Neural cell (in vitro differentiated cells): Measurements from ENCODE around the gene PTPRD. TPM values are rescaled to one million over a fixed set of nuclear protein-coding genes. Genes with fewer than 3 reads are reported as not detected.

Experiments used
- H2AFZ ChIP-seq: fragments of 200-600, 300-800 bp; sonication (generic), shearing (Covaris generic); 2 replicates; pipeline ENCODE4 v1.6.0; 2014; ENCODE audit warnings: low read depth, mild to moderate bottlenecking, antibody characterized with exemption, low read length, moderate library complexity
- H3F3A ChIP-seq: fragments of 200-600 bp; shearing (Covaris generic); 2 replicates; pipeline ENCODE4 v1.6.1; 2016; ENCODE audit warnings: mild to moderate bottlenecking, moderate library complexity, mixed read lengths, antibody characterized with exemption, low read length; ENCODE audit not compliant: insufficient read depth, poor library complexity, severe bottlenecking
- H3K27ac ChIP-seq: fragments of 200-600, 300-800 bp; sonication (generic), shearing (Covaris generic); 2 replicates; pipeline ENCODE4 v1.5.1; 2014; ENCODE audit warnings: mild to moderate bottlenecking, low read length, moderate library complexity
- H3K27me3 ChIP-seq: fragments of 300-800, 200-600 bp; sonication (generic), shearing (Covaris generic); 2 replicates; pipeline ENCODE4 v1.6.0; 2014; ENCODE audit warnings: mild to moderate bottlenecking, low read depth, low read length, moderate library complexity; ENCODE audit not compliant: insufficient read depth
- H3K36me3 ChIP-seq: fragments of 300-800, 200-600 bp; sonication (generic), shearing (Covaris generic); 2 replicates; pipeline ENCODE4 v1.5.1; 2014; ENCODE audit warnings: mild to moderate bottlenecking, antibody characterized with exemption, low read length, moderate library complexity; ENCODE audit not compliant: insufficient read depth
- H3K4me2 ChIP-seq: fragments of 300-800, 200-600 bp; sonication (generic), shearing (Covaris generic); 2 replicates; pipeline ENCODE4 v1.6.0; 2014; ENCODE audit warnings: mild to moderate bottlenecking, low read length
- H3K4me3 ChIP-seq: fragments of 300-800, 200-600 bp; sonication (generic), shearing (Covaris generic); 2 replicates; pipeline ENCODE4 v1.5.1; 2014; ENCODE audit warnings: mild to moderate bottlenecking, low read length, moderate library complexity
- H3K79me2 ChIP-seq: fragments of 200-600 bp; shearing (Covaris generic); replicated peaks from 2 replicates; pipeline ENCODE4 v1.6.0; 2014; ENCODE audit warnings: mild to moderate bottlenecking, low read length, moderate library complexity; ENCODE audit not compliant: insufficient read depth
- H3K9ac ChIP-seq: fragments of 300-800, 200-600 bp; sonication (generic), shearing (Covaris generic); 2 replicates; pipeline ENCODE4 v1.6.1; 2016; ENCODE audit warnings: mild to moderate bottlenecking, low read length, mixed read lengths
- H3K9me2 ChIP-seq: fragments of 200-600 bp; shearing (Covaris generic); 2 replicates; pipeline ENCODE4 v1.6.1; 2016; ENCODE audit warnings: mild to moderate bottlenecking, low read length, mixed read lengths; ENCODE audit not compliant: insufficient read depth
- H3K9me3 ChIP-seq: fragments of 200-600, 300-800 bp; sonication (generic), shearing (Covaris generic); 2 replicates; pipeline ENCODE4 v1.6.1; 2016; ENCODE audit warnings: mild to moderate bottlenecking, mixed run types, low read length, moderate library complexity, mixed read lengths
- H4K20me1 ChIP-seq: fragments of 200-600 bp; shearing (Covaris generic); 2 replicates; pipeline ENCODE4 v1.6.1; 2016; ENCODE audit warnings: mild to moderate bottlenecking, mixed run types; ENCODE audit not compliant: insufficient read depth
- EP300 ChIP-seq: fragments of 450-650 bp; conservative IDR thresholded peaks from 2 replicates; pipeline ENCODE4 v1.6.1; 2014; ENCODE audit warnings: antibody characterized with exemption, mild to moderate bottlenecking, moderate library complexity; ENCODE audit not compliant: poor library complexity, severe bottlenecking
- EZH2 ChIP-seq: fragments of 200-600, 300-800 bp; shearing (Covaris generic), sonication (generic); IDR thresholded peaks from 2 replicates; pipeline ENCODE4 v1.6.1; 2014; ENCODE audit warnings: antibody characterized with exemption, low read length, borderline replicate concordance, mild to moderate bottlenecking; ENCODE audit not compliant: insufficient read depth, poor library complexity, severe bottlenecking
- RAD21 ChIP-seq: fragments of 450-650 bp; conservative IDR thresholded peaks from 2 replicates; pipeline ENCODE4 v1.6.1; 2014; ENCODE audit warnings: antibody characterized with exemption, mild to moderate bottlenecking, moderate library complexity
- SMC3 ChIP-seq: fragments of 450-650 bp; conservative IDR thresholded peaks from 2 replicates; pipeline ENCODE4 v1.6.1; 2014; ENCODE audit warnings: antibody characterized with exemption, mild to moderate bottlenecking, moderate library complexity; ENCODE audit not compliant: poor library complexity
- TAF1 ChIP-seq: IDR thresholded peaks from 2 replicates; pipeline ENCODE4 v1.6.1; 2012; ENCODE audit warnings: low read depth
- polyA plus RNA-seq: library from polyadenylated mRNA; depleted of rRNA; stranded (reverse); fragments of >200 nt; gene quantifications from 2 replicates; pipeline ENCODE4 v1.2.3, GENCODE V29; 2014
- TF ChIP-seq, protein P1 (sequence below): IDR thresholded peaks from 2 replicates; pipeline ENCODE4 v1.6.1; 2012; ENCODE audit warnings: borderline replicate concordance
- TF ChIP-seq, protein P2 (sequence below): fragments of 450-650 bp; IDR thresholded peaks from 2 replicates; pipeline ENCODE4 v1.5.1; 2014; ENCODE audit warnings: antibody characterized with exemption, mild to moderate bottlenecking, moderate library complexity; ENCODE audit not compliant: poor library complexity, severe bottlenecking

PTPRD gene
- polyA plus RNA-seq, 1 donor from 2014 or later, result 143 TPM

- Histone ChIP-seq H3K9ac (no peak overlapping the region), H3K9me2 (no peaks in the 10 kb centered on the region), H3K4me2 (no peak overlapping the region), H3K36me3 (no peaks in the 10 kb centered on the region), H3F3A (no peaks in the 10 kb centered on the region), H4K20me1 (no peaks in the 10 kb centered on the region), H3K27ac (no peak overlapping the region), H3K4me3 (no peak overlapping the region), H3K79me2 (no peaks in the 10 kb centered on the region), H3K27me3 (no peaks in the 10 kb centered on the region), H2AFZ (no peak overlapping the region), H3K9me3 (no peaks in the 10 kb centered on the region)
- TF ChIP-seq, protein P1, sequence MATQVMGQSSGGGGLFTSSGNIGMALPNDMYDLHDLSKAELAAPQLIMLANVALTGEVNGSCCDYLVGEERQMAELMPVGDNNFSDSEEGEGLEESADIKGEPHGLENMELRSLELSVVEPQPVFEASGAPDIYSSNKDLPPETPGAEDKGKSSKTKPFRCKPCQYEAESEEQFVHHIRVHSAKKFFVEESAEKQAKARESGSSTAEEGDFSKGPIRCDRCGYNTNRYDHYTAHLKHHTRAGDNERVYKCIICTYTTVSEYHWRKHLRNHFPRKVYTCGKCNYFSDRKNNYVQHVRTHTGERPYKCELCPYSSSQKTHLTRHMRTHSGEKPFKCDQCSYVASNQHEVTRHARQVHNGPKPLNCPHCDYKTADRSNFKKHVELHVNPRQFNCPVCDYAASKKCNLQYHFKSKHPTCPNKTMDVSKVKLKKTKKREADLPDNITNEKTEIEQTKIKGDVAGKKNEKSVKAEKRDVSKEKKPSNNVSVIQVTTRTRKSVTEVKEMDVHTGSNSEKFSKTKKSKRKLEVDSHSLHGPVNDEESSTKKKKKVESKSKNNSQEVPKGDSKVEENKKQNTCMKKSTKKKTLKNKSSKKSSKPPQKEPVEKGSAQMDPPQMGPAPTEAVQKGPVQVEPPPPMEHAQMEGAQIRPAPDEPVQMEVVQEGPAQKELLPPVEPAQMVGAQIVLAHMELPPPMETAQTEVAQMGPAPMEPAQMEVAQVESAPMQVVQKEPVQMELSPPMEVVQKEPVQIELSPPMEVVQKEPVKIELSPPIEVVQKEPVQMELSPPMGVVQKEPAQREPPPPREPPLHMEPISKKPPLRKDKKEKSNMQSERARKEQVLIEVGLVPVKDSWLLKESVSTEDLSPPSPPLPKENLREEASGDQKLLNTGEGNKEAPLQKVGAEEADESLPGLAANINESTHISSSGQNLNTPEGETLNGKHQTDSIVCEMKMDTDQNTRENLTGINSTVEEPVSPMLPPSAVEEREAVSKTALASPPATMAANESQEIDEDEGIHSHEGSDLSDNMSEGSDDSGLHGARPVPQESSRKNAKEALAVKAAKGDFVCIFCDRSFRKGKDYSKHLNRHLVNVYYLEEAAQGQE, result no peak
- no peak for TF ChIP-seq TAF1
- no peak for TF ChIP-seq SMC3
- no peak for TF ChIP-seq EZH2
- TF ChIP-seq EP300, result no peak
- no peak for TF ChIP-seq RAD21
Measured at GRCh38 chr9:8872802-8873201, 1740.0 kb downstream of the PTPRD start.

DNA sequence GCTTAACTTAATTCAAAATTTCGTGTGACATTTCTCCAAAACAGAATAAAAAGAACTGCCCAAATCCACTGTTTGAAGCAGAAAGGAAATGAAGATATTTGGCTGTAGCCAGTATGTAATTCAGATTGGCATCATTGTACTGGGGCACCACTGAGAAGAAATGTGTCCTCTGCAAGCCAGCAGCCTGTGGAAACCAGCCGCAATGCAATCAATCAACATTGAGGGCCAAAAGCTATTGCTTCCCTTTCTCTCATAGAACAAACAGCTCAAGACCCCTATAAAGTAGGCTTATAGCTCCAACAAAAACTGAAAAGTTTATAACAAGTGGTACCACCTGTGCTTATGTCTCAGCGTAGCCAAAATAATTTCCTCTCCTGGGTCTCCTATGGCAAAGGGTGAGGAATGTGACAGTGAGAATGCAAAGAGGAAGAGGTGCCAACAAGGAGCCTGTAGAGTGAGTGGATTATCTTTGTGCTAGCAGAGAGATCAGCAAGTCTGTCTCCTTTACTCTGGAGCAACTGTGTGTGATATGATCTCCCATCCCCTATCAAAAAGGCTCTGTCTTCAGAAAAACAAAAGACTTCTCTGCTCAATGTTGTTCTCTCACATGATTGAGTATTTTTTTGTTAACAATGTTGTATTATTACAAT is 1740.9 kb downstream of the PTPRD start:
- TF ChIP-seq SMC3, result no peak
- TF ChIP-seq EZH2, result no peak
- TF ChIP-seq, protein P2, sequence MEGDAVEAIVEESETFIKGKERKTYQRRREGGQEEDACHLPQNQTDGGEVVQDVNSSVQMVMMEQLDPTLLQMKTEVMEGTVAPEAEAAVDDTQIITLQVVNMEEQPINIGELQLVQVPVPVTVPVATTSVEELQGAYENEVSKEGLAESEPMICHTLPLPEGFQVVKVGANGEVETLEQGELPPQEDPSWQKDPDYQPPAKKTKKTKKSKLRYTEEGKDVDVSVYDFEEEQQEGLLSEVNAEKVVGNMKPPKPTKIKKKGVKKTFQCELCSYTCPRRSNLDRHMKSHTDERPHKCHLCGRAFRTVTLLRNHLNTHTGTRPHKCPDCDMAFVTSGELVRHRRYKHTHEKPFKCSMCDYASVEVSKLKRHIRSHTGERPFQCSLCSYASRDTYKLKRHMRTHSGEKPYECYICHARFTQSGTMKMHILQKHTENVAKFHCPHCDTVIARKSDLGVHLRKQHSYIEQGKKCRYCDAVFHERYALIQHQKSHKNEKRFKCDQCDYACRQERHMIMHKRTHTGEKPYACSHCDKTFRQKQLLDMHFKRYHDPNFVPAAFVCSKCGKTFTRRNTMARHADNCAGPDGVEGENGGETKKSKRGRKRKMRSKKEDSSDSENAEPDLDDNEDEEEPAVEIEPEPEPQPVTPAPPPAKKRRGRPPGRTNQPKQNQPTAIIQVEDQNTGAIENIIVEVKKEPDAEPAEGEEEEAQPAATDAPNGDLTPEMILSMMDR, result no peak
- TF ChIP-seq, protein P1, result no peak
- H3K9me2 ChIP-seq, result no peaks in the 10 kb centered on the region
- H3K27ac ChIP-seq, result no peak overlapping the region
- H3K79me2 ChIP-seq, result no peaks in the 10 kb centered on the region
- H2AFZ ChIP-seq, result no peak overlapping the region
- no peaks in the 10 kb centered on the region for H3K27me3 ChIP-seq
- H3K36me3 ChIP-seq, result no peaks in the 10 kb centered on the region
- H4K20me1 ChIP-seq, result no peaks in the 10 kb centered on the region
- no peak overlapping the region for H3K4me3 ChIP-seq
- no peak overlapping the region for H3K9ac ChIP-seq
- no peaks in the 10 kb centered on the region for H3F3A ChIP-seq
- no peak overlapping the region for H3K4me2 ChIP-seq
- H3K9me3 ChIP-seq, result no peaks in the 10 kb centered on the region
